Adrenal gland (tissue), 5 donors: ENCODE data around the gene PPP2R3B.

Experiments used
- CTCF ChIP-seq, 6 experiments: fragments of 450-650 bp in 4 of 6; fragments of 200-600 bp in 2 of 6; sonication (generic) in 1 of 6; IDR thresholded peaks; 1 replicate in 5 of 6; 2 replicates in 1 of 6; pipeline versions ENCODE4 v1.5.1 to v1.8.0; 2016 to 2021; ENCODE audit warnings: antibody characterized with exemption in 6 of 6, mild to moderate bottlenecking in 2 of 6, moderate library complexity in 1 of 6
- POLR2A ChIP-seq, 2 donors: fragments of 450-650 bp; IDR thresholded peaks; one replicate each; pipeline ENCODE4 v1.6.1; 2017; ENCODE audit warnings: antibody characterized with exemption in 2 of 2, mild to moderate bottlenecking in 2 of 2, moderate library complexity in 1 of 2
- donor health status: DM: no; HTN: no; CAD: no.

GRCh38 chrX:392575-392846 lies 5.8 kb upstream of the PPP2R3B start:
- TF ChIP-seq CTCF (IDR thresholded peaks at IDR 0.05) (no peak), POLR2A (IDR thresholded peaks at IDR 0.05) (no peak)
